K562 (cell line): ENCODE measurements around the gene WDR81. TPM values are rescaled to one million over a fixed set of nuclear protein-coding genes. Genes with fewer than 3 reads are reported as not detected.

Experiments
- CAMTA2 ChIP-seq: fragments of 250-450 bp; sonication (Bioruptor Pico); conservative IDR thresholded peaks from 2 replicates; pipeline ENCODE4 v1.5.1; 2022
- EP300 ChIP-seq: IDR thresholded peaks from 2 replicates; pipeline ENCODE4 v1.6.1; 2012; ENCODE audit warnings: low read length, improper control_type of control experiment
- EP400 ChIP-seq: fragments of 450-650 bp; IDR thresholded peaks from 2 replicates; pipeline ENCODE4 v1.6.1; 2017; ENCODE audit warnings: antibody characterized with exemption, mild to moderate bottlenecking, moderate library complexity
- FOS ChIP-seq: IDR thresholded peaks from 3 replicates; pipeline ENCODE4 v1.6.1; 2011; ENCODE audit not compliant: insufficient read length; ENCODE audit errors: extremely low read depth
- HDAC6 ChIP-seq: IDR thresholded peaks from 2 replicates; pipeline ENCODE4 v1.6.1; 2012; ENCODE audit warnings: low read depth, mild to moderate bottlenecking, control low read depth, inconsistent platforms, low read length, moderate library complexity
- KDM1A ChIP-seq, 2 experiments: fragments of 450-650 bp; IDR thresholded peaks; 2 replicates each; pipeline ENCODE4 v1.6.1; 2016; ENCODE audit warnings: mild to moderate bottlenecking in 2 of 2
- LEF1 ChIP-seq: fragments of 450-650 bp; IDR thresholded peaks from 2 replicates; pipeline ENCODE4 v1.6.1; 2016; ENCODE audit warnings: mild to moderate bottlenecking
- MAFG ChIP-seq: fragments of 450-650 bp; conservative IDR thresholded peaks from 2 replicates; pipeline ENCODE4 v1.6.1; 2016; ENCODE audit warnings: missing genetic modification characterization, missing compliant biosample characterization
- PYGO2 ChIP-seq: fragments of 450-650 bp; IDR thresholded peaks from 2 replicates; pipeline ENCODE4 v1.6.1; 2016; ENCODE audit warnings: mild to moderate bottlenecking, missing genetic modification characterization, moderate library complexity, missing compliant biosample characterization
- SPI1 ChIP-seq: IDR thresholded peaks from 2 replicates; pipeline ENCODE4 v1.6.1; 2011; ENCODE audit warnings: low read depth, low read length, control low read depth, borderline replicate concordance
- TEAD1 ChIP-seq, 2 experiments: fragments of 450-650 bp in 1 of 2; sonication (generic) in 1 of 2; formaldehyde crosslinking; IDR thresholded peaks; 2 replicates each; pipeline versions ENCODE4 v1.4.0 to v1.8.0; 2020 to 2022; ENCODE audit warnings: mild to moderate bottlenecking in 2 of 2, missing genetic modification reagents in 1 of 2
- TGIF2 ChIP-seq: sonication (generic); formaldehyde crosslinking; IDR thresholded peaks from 2 replicates; pipeline ENCODE4 v1.8.1; 2022; ENCODE audit warnings: mild to moderate bottlenecking, missing genetic modification reagents, moderate library complexity
- YBX1 ChIP-seq: fragments of 450-650 bp; IDR thresholded peaks from 2 replicates; pipeline ENCODE4 v1.7.1; 2016; ENCODE audit warnings: mild to moderate bottlenecking
- ZBTB2 ChIP-seq: fragments of 450-650 bp; IDR thresholded peaks from 2 replicates; pipeline ENCODE4 v1.6.1; 2016; ENCODE audit warnings: antibody characterized with exemption
- ZKSCAN8 ChIP-seq: fragments of 200-800 bp; sonication (Bioruptor generic); IDR thresholded peaks from 2 replicates; pipeline ENCODE4 v1.6.1; 2016; ENCODE audit warnings: missing genetic modification characterization, missing compliant biosample characterization
- ZNF224 ChIP-seq: sonication (generic); formaldehyde crosslinking; IDR thresholded peaks from 2 replicates; pipeline ENCODE4 v1.8.0; 2022; ENCODE audit warnings: mild to moderate bottlenecking, missing genetic modification reagents
- ZNF24 ChIP-seq: fragments of 450-650 bp; IDR thresholded peaks from 2 replicates; pipeline ENCODE4 v1.6.1; 2016
- ZNF3 ChIP-seq: fragments of 250-450 bp; sonication (Bioruptor Pico); IDR thresholded peaks from 2 replicates; pipeline ENCODE4 v1.5.0; 2021; ENCODE audit warnings: mild to moderate bottlenecking, moderate library complexity
- ZNF584 ChIP-seq: fragments of 200-800 bp; sonication (Bioruptor generic); IDR thresholded peaks from 2 replicates; pipeline ENCODE4 v1.6.1; 2016; ENCODE audit warnings: low read depth, mild to moderate bottlenecking, missing genetic modification characterization, missing compliant biosample characterization
- ZNF586 ChIP-seq: fragments of 450-650 bp; formaldehyde crosslinking; conservative IDR thresholded peaks from 2 replicates; pipeline ENCODE4 v1.4.0; 2020; ENCODE audit warnings: mild to moderate bottlenecking, moderate library complexity
- polyA plus RNA-seq, 8 experiments: library from polyadenylated mRNA; depleted of rRNA in 4 of 8; stranded (reverse) in 5 of 8; unstranded in 3 of 8; fragments of >200 nt; fragmentation: Nextera tagmentation in 2 of 8; fragmentation: Illumina TruSeq in 1 of 8; extraction: Ambion mirVana in 2 of 8; extraction: Trizol in 1 of 8; gene quantifications; 2 replicates each; pipeline versions ENCODE4 v1.2.1 to v1.2.3, GENCODE V29; 2011 to 2014; ENCODE audit warnings: inconsistent platforms in 1 of 8, missing spikeins in 1 of 8
- total RNA-seq, 7 experiments: library from RNA; depleted of rRNA in 6 of 7; stranded (reverse); fragments of >200 nt in 6 of 7; fragmentation: Illumina TruSeq in 2 of 7; extraction: Trizol in 2 of 7; gene quantifications; 2 replicates each; pipeline versions ENCODE4 v1.2.1 to v1.2.3, GENCODE V29; 2011 to 2021; ENCODE audit warnings: low replicate concordance in 1 of 7
- TF ChIP-seq, protein P1 (sequence below), 2 experiments: IDR thresholded peaks; 2 replicates each; pipeline ENCODE4 v1.6.1; 2011; ENCODE audit warnings: borderline replicate concordance in 1 of 2, control low read depth in 1 of 2, low read depth in 1 of 2, low read length in 1 of 2, mild to moderate bottlenecking in 1 of 2, mixed read lengths in 1 of 2, moderate library complexity in 1 of 2; ENCODE audit not compliant: insufficient read depth in 1 of 2, insufficient read length in 1 of 2, poor library complexity in 1 of 2, severe bottlenecking in 1 of 2; ENCODE audit errors: extremely low read depth in 1 of 2
- TF ChIP-seq, protein P2 (sequence below): fragments of 450-650 bp; conservative IDR thresholded peaks from 2 replicates; pipeline ENCODE4 v1.6.1; 2016; ENCODE audit warnings: missing genetic modification characterization, low read depth, mild to moderate bottlenecking, control low read depth, missing compliant biosample characterization
- TF ChIP-seq, protein P3 (sequence below): fragments of 450-650 bp; IDR thresholded peaks from 2 replicates; pipeline ENCODE4 v1.6.1; 2016; ENCODE audit warnings: low read depth, mild to moderate bottlenecking, moderate library complexity

WDR81 gene
- total and polyA plus RNA-seq, 9 of the 15 experiments (the other 6 are each of a cell fraction or from before 2014, with no cell fraction given) = 0.01 to 17.1 (median 3.3) TPM

DNA sequence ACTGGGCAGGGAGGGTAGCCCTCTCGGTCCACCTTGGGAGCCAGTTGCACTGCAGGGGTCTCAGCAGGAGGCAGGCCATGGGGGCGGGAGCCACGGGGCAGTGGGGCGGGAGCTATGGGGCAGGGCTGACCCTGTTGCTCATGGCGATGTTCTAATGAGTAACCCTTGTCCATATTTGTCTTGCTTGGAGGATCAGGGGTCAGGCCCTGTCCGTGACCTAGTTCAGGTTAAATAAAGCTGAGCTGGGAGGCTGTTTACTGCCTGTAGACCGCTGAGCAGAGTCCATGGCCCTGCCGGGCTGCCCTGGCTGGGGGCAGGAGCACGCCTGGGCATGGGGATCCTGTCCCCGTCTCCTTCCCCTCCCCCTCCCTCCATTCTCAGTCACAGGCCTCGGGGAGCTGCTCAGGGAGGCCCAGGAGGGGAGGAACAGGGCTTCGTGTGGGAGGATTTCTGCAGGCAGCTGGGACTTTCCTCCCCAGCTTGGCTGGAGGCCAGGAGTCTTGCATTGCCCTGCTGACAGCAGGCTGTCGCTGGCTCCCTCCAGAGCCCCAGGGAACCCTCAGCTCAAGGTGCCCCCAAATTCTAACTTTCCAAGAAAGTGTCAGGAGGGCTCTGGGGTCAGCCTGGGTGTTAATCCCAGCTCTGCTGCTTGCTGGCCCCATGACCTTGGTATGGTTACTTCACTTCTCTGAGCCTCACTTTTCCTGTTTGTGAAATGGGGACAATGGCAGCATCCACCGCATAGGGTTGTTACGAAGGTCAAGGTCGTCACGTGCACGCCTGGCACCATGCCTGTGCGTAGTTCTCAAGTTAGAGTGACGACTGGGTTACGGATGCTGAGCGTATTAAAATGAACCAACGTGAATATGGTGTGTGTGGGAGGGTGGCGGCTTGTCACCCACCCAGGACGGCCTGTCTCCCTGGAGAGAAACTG lies 12.1 kb downstream of the WDR81 start (continued):
- no peak for TF ChIP-seq ZNF24
- TF ChIP-seq ZBTB2 = no peak
- TF ChIP-seq SPI1 = no peak
- TF ChIP-seq ZNF586 = no peak
- TF ChIP-seq YBX1 = no peak
- TF ChIP-seq TEAD1 (CRISPR knock-in tag; IDR thresholded peaks at IDR 0.05) = peak in 1 of 2 experiments; percentile 47; a peak in 1 of 4 replicates
- no peak for TF ChIP-seq PYGO2 (tag)
- TF ChIP-seq TGIF2 (CRISPR knock-in tag) = no peak
- peak; percentile 36 to 85; a peak in 2 of 4 replicates for TF ChIP-seq KDM1A (IDR thresholded peaks at IDR 0.05)
- no peak for TF ChIP-seq ZNF584 (CRISPR knock-in tag)
- TF ChIP-seq EP300 = 0 out of 2 replicates have a peak, but pooled peaks have one; percentile 25
- no peak for TF ChIP-seq ZNF224 (CRISPR knock-in tag)
- no peak for TF ChIP-seq CAMTA2 (CRISPR knock-in tag)
- TF ChIP-seq ZNF3 (CRISPR knock-in tag) = no peak
- TF ChIP-seq, protein P1, sequence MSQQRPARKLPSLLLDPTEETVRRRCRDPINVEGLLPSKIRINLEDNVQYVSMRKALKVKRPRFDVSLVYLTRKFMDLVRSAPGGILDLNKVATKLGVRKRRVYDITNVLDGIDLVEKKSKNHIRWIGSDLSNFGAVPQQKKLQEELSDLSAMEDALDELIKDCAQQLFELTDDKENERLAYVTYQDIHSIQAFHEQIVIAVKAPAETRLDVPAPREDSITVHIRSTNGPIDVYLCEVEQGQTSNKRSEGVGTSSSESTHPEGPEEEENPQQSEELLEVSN (IDR thresholded peaks at IDR 0.05; ENCODE audit: borderline replicate concordance in 1 of 2, extremely low read depth in 1 of 2, insufficient read depth in 1 of 2, insufficient read length in 1 of 2, low read depth in 1 of 2, low read length in 1 of 2, poor library complexity in 1 of 2, severe bottlenecking in 1 of 2) = no peak
- no peak for TF ChIP-seq EP400
- TF ChIP-seq MAFG (tag) = no peak
- no peak for TF ChIP-seq ZKSCAN8
- peak; percentile 76 for TF ChIP-seq LEF1
- TF ChIP-seq HDAC6 = no peak
- TF ChIP-seq, protein P2, sequence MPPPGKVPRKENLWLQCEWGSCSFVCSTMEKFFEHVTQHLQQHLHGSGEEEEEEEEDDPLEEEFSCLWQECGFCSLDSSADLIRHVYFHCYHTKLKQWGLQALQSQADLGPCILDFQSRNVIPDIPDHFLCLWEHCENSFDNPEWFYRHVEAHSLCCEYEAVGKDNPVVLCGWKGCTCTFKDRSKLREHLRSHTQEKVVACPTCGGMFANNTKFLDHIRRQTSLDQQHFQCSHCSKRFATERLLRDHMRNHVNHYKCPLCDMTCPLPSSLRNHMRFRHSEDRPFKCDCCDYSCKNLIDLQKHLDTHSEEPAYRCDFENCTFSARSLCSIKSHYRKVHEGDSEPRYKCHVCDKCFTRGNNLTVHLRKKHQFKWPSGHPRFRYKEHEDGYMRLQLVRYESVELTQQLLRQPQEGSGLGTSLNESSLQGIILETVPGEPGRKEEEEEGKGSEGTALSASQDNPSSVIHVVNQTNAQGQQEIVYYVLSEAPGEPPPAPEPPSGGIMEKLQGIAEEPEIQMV (tag) = no peak
- TF ChIP-seq, protein P3, sequence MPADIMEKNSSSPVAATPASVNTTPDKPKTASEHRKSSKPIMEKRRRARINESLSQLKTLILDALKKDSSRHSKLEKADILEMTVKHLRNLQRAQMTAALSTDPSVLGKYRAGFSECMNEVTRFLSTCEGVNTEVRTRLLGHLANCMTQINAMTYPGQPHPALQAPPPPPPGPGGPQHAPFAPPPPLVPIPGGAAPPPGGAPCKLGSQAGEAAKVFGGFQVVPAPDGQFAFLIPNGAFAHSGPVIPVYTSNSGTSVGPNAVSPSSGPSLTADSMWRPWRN = no peak
- TF ChIP-seq FOS = no peak
